ENCODE measurements around the gene MAML3.

MAML3 gene

GRCh38 chr4:140131675-140132229 lies 22.2 kb downstream of the MAML3 start:
- peaks cover 0 to 6% of the 10 kb centered on the region in 2 donors for H3K4me1 ChIP-seq (ENCODE audit: control insufficient read depth in 2 of 2, insufficient read depth in 1 of 2, low read depth in 1 of 2, low read length in 2 of 2)
- H2BK15ac ChIP-seq (ENCODE audit: low read length): no peak overlapping the region
- H3K9me3 ChIP-seq (replicated peaks in 1 of 2; ENCODE audit: control insufficient read depth in 2 of 2, insufficient read depth in 1 of 2, low read depth in 1 of 2, low read length in 2 of 2): no peaks in the 10 kb centered on the region
- no peaks in the 10 kb centered on the region for H3K36me3 ChIP-seq (replicated peaks in 1 of 2; ENCODE audit: control insufficient read depth in 2 of 2, insufficient read depth in 2 of 2, low read length in 2 of 2)
- no peaks in the 10 kb centered on the region for H3K27me3 ChIP-seq (ENCODE audit: control insufficient read depth in 3 of 3, insufficient read depth in 3 of 3, low read depth in 1 of 3, low read length in 3 of 3)
- no peak overlapping the region for H3K4ac ChIP-seq (ENCODE audit: low read length)
- H2AK5ac ChIP-seq (ENCODE audit: low read depth, low read length): no peak overlapping the region
- DNase-seq (ENCODE audit: low spot score): no peak
- H3K14ac ChIP-seq (ENCODE audit: low read length): no peak overlapping the region
- no peak overlapping the region for H3K4me2 ChIP-seq (ENCODE audit: insufficient read depth, low read length, poor library complexity, severe bottlenecking)
- no peak overlapping the region for H3K4me3 ChIP-seq (ENCODE audit: low read length in 2 of 2)
- H2BK12ac ChIP-seq (ENCODE audit: low read length): no peak overlapping the region
- no peak overlapping the region for H4K8ac ChIP-seq (ENCODE audit: low read depth, low read length)
- no peak overlapping the region for H4K91ac ChIP-seq (ENCODE audit: low read depth, low read length, poor library complexity)
- H2BK5ac ChIP-seq (ENCODE audit: low read length): no peak overlapping the region
- H3K27ac ChIP-seq (replicated peaks; ENCODE audit: low read length): no peak overlapping the region
- no peak overlapping the region for H3K23ac ChIP-seq (ENCODE audit: low read depth, low read length, poor library complexity)
- no peak overlapping the region for H2BK120ac ChIP-seq (ENCODE audit: low read depth, low read length)
- H2AFZ ChIP-seq (ENCODE audit: low read length): no peak overlapping the region
- no peak overlapping the region for H3K9ac ChIP-seq (ENCODE audit: low read depth, low read length, poor library complexity)
- WGBS, 2 donors (ENCODE audit: extremely low coverage in 2 of 2, insufficient read length in 2 of 2, insufficient replicate concordance in 1 of 2): no CpG with 5 or more reads among the region's 5 CpGs
- no peak overlapping the region for H3K18ac ChIP-seq (ENCODE audit: low read length)
- H3K79me1 ChIP-seq (ENCODE audit: low read depth, low read length): no peaks in the 10 kb centered on the region

GRCh38 chr4:140130677-140131076 lies 23.3 kb downstream of the MAML3 start:
- H2AFZ ChIP-seq (ENCODE audit: low read length): no peak overlapping the region
- H2BK120ac ChIP-seq (ENCODE audit: low read depth, low read length): no peak overlapping the region
- no peak overlapping the region for H3K4ac ChIP-seq (ENCODE audit: low read length)
- H2BK5ac ChIP-seq (ENCODE audit: low read length): no peak overlapping the region
- no peak overlapping the region for H3K4me3 ChIP-seq (ENCODE audit: low read length in 2 of 2)
- DNase-seq (ENCODE audit: low spot score): no peak
- H3K27ac ChIP-seq (replicated peaks; ENCODE audit: low read length): no peak overlapping the region
- H3K36me3 ChIP-seq (replicated peaks in 1 of 2; ENCODE audit: control insufficient read depth in 2 of 2, insufficient read depth in 2 of 2, low read length in 2 of 2): no peaks in the 10 kb centered on the region
- no peak overlapping the region for H2BK12ac ChIP-seq (ENCODE audit: low read length)
- no peak overlapping the region for H4K8ac ChIP-seq (ENCODE audit: low read depth, low read length)
- H3K79me1 ChIP-seq (ENCODE audit: low read depth, low read length): no peaks in the 10 kb centered on the region
- H3K27me3 ChIP-seq (ENCODE audit: control insufficient read depth in 3 of 3, insufficient read depth in 3 of 3, low read depth in 1 of 3, low read length in 3 of 3): no peaks in the 10 kb centered on the region
- no peak overlapping the region for H2AK5ac ChIP-seq (ENCODE audit: low read depth, low read length)
- no peak overlapping the region for H3K14ac ChIP-seq (ENCODE audit: low read length)
- no peaks in the 10 kb centered on the region for H3K9me3 ChIP-seq (replicated peaks in 1 of 2; ENCODE audit: control insufficient read depth in 2 of 2, insufficient read depth in 1 of 2, low read depth in 1 of 2, low read length in 2 of 2)
- no peak overlapping the region for H3K18ac ChIP-seq (ENCODE audit: low read length)
- no peak overlapping the region for H4K91ac ChIP-seq (ENCODE audit: low read depth, low read length, poor library complexity)
- H3K9ac ChIP-seq (ENCODE audit: low read depth, low read length, poor library complexity): no peak overlapping the region
- H3K4me1 ChIP-seq (ENCODE audit: control insufficient read depth in 2 of 2, insufficient read depth in 1 of 2, low read depth in 1 of 2, low read length in 2 of 2): peaks cover 0 to under 1% of the 10 kb centered on the region in 2 donors
- WGBS, 2 donors (ENCODE audit: extremely low coverage in 2 of 2, insufficient read length in 2 of 2, insufficient replicate concordance in 1 of 2): no CpG with 5 or more reads among the region's 2 CpGs
- H2BK15ac ChIP-seq (ENCODE audit: low read length): no peak overlapping the region
- no peak overlapping the region for H3K23ac ChIP-seq (ENCODE audit: low read depth, low read length, poor library complexity)
- H3K4me2 ChIP-seq (ENCODE audit: insufficient read depth, low read length, poor library complexity, severe bottlenecking): no peak overlapping the region

DNA sequence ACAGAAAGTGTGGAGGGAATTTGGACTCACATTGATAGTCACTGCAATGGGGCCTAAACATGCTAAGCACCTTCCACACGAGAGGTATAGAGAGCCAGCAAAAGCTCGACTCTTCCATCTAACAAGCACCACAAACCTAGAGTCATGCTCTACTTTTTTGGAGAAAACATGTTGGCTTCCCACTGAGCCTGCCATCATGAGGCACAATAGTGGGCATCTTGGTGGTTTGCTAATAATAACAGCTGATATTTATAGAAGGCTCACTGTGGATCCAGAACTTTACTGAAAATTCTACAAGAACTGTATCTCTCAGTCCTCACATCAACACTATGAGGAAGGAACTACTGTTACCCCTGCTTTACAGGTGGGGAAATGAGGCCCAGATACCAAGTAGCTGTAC lies 26.6 kb downstream of the MAML3 start:
- no peaks in the 10 kb centered on the region for H3K79me1 ChIP-seq (ENCODE audit: low read depth, low read length)
- H2BK120ac ChIP-seq (ENCODE audit: low read depth, low read length): no peak overlapping the region
- no peak overlapping the region for H3K9ac ChIP-seq (ENCODE audit: low read depth, low read length, poor library complexity)
- H3K27me3 ChIP-seq (ENCODE audit: control insufficient read depth in 3 of 3, insufficient read depth in 3 of 3, low read depth in 1 of 3, low read length in 3 of 3): no peaks in the 10 kb centered on the region
- H3K23ac ChIP-seq (ENCODE audit: low read depth, low read length, poor library complexity): no peak overlapping the region
- H3K14ac ChIP-seq (ENCODE audit: low read length): no peak overlapping the region
- H3K4ac ChIP-seq (ENCODE audit: low read length): no peak overlapping the region
- H2BK5ac ChIP-seq (ENCODE audit: low read length): no peak overlapping the region
- H2AK5ac ChIP-seq (ENCODE audit: low read depth, low read length): no peak overlapping the region
- no peak overlapping the region for H3K4me3 ChIP-seq (ENCODE audit: low read length in 2 of 2)
- H3K9me3 ChIP-seq (replicated peaks in 1 of 2; ENCODE audit: control insufficient read depth in 2 of 2, insufficient read depth in 1 of 2, low read depth in 1 of 2, low read length in 2 of 2): no peaks in the 10 kb centered on the region
- H3K27ac ChIP-seq (replicated peaks; ENCODE audit: low read length): no peak overlapping the region
- whole genome bisulfite sequencing, 2 donors (ENCODE audit: extremely low coverage in 2 of 2, insufficient read length in 2 of 2, insufficient replicate concordance in 1 of 2): no CpG with 5 or more reads among the region's 2 CpGs
- no peak overlapping the region for H3K4me2 ChIP-seq (ENCODE audit: insufficient read depth, low read length, poor library complexity, severe bottlenecking)
- no peak overlapping the region for H4K8ac ChIP-seq (ENCODE audit: low read depth, low read length)
- H3K36me3 ChIP-seq (replicated peaks in 1 of 2; ENCODE audit: control insufficient read depth in 2 of 2, insufficient read depth in 2 of 2, low read length in 2 of 2): no peaks in the 10 kb centered on the region
- H3K18ac ChIP-seq (ENCODE audit: low read length): no peak overlapping the region
- no peaks in the 10 kb centered on the region for H3K4me1 ChIP-seq (ENCODE audit: control insufficient read depth in 2 of 2, insufficient read depth in 1 of 2, low read depth in 1 of 2, low read length in 2 of 2)
- no peak overlapping the region for H4K91ac ChIP-seq (ENCODE audit: low read depth, low read length, poor library complexity)
- no peak for DNase-seq (ENCODE audit: low spot score)
- H2AFZ ChIP-seq (ENCODE audit: low read length): no peak overlapping the region
- H2BK15ac ChIP-seq (ENCODE audit: low read length): no peak overlapping the region
- H2BK12ac ChIP-seq (ENCODE audit: low read length): no peak overlapping the region

DNA sequence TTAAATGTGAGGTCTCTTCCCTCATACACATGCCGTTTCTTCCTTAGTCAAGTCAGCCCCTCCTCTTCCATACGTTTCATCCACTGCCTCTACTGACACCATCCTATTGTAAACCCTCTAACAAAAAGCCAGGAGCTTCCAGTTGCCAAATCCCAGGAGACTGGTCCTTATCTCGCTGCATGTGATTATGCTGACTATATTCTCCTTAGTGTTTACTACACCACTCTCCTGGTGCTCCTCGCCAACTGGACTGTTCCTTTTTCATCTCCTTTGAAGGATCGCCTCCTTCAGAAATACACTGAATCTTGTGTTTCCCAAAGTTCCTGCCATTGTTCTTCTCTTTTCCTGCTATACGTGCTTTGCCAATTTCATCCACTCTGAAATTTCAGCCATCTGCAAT lies 27.7 kb downstream of the MAML3 start:
- H4K8ac ChIP-seq (ENCODE audit: low read depth, low read length): no peak overlapping the region
- no peak overlapping the region for H3K4me3 ChIP-seq (ENCODE audit: low read length in 2 of 2)
- no CpG with 5 or more reads among the region's 6 CpGs for WGBS, 2 donors (ENCODE audit: extremely low coverage in 2 of 2, insufficient read length in 2 of 2, insufficient replicate concordance in 1 of 2)
- H3K9ac ChIP-seq (ENCODE audit: low read depth, low read length, poor library complexity): no peak overlapping the region
- H3K79me1 ChIP-seq (ENCODE audit: low read depth, low read length): no peaks in the 10 kb centered on the region
- no peak overlapping the region for H2BK5ac ChIP-seq (ENCODE audit: low read length)
- DNase-seq (ENCODE audit: low spot score): no peak
- H2AFZ ChIP-seq (ENCODE audit: low read length): no peak overlapping the region
- no peaks in the 10 kb centered on the region for H3K9me3 ChIP-seq (replicated peaks in 1 of 2; ENCODE audit: control insufficient read depth in 2 of 2, insufficient read depth in 1 of 2, low read depth in 1 of 2, low read length in 2 of 2)
- no peak overlapping the region for H2BK15ac ChIP-seq (ENCODE audit: low read length)
- H2AK5ac ChIP-seq (ENCODE audit: low read depth, low read length): no peak overlapping the region
- H2BK120ac ChIP-seq (ENCODE audit: low read depth, low read length): no peak overlapping the region
- no peak overlapping the region for H4K91ac ChIP-seq (ENCODE audit: low read depth, low read length, poor library complexity)
- H3K4me1 ChIP-seq (ENCODE audit: control insufficient read depth in 2 of 2, insufficient read depth in 1 of 2, low read depth in 1 of 2, low read length in 2 of 2): no peaks in the 10 kb centered on the region
- no peak overlapping the region for H3K14ac ChIP-seq (ENCODE audit: low read length)
- no peaks in the 10 kb centered on the region for H3K36me3 ChIP-seq (replicated peaks in 1 of 2; ENCODE audit: control insufficient read depth in 2 of 2, insufficient read depth in 2 of 2, low read length in 2 of 2)
- H3K4ac ChIP-seq (ENCODE audit: low read length): no peak overlapping the region
- no peaks in the 10 kb centered on the region for H3K27me3 ChIP-seq (ENCODE audit: control insufficient read depth in 3 of 3, insufficient read depth in 3 of 3, low read depth in 1 of 3, low read length in 3 of 3)
- no peak overlapping the region for H3K18ac ChIP-seq (ENCODE audit: low read length)
- no peak overlapping the region for H2BK12ac ChIP-seq (ENCODE audit: low read length)
- H3K4me2 ChIP-seq (ENCODE audit: insufficient read depth, low read length, poor library complexity, severe bottlenecking): no peak overlapping the region
- no peak overlapping the region for H3K23ac ChIP-seq (ENCODE audit: low read depth, low read length, poor library complexity)
- no peak overlapping the region for H3K27ac ChIP-seq (replicated peaks; ENCODE audit: low read length)
